Stimulated activated CD4-positive, alpha-beta T cell treated with anti-CD3 and anti-CD28 coated beads, Interleukin-1b, Interleukin-23, amount 100 ng/mL, for 48 hours (primary cell): ENCODE data around the gene ASH1L.
A peak's percentile ranks its signal among the peaks of the same experiment; 100 is the strongest.

Source experiments
- DNase-seq: peaks from one replicate; pipeline ENCODE4 v3.0.0-alpha.2; 2020

The ASH1L gene

DNA sequence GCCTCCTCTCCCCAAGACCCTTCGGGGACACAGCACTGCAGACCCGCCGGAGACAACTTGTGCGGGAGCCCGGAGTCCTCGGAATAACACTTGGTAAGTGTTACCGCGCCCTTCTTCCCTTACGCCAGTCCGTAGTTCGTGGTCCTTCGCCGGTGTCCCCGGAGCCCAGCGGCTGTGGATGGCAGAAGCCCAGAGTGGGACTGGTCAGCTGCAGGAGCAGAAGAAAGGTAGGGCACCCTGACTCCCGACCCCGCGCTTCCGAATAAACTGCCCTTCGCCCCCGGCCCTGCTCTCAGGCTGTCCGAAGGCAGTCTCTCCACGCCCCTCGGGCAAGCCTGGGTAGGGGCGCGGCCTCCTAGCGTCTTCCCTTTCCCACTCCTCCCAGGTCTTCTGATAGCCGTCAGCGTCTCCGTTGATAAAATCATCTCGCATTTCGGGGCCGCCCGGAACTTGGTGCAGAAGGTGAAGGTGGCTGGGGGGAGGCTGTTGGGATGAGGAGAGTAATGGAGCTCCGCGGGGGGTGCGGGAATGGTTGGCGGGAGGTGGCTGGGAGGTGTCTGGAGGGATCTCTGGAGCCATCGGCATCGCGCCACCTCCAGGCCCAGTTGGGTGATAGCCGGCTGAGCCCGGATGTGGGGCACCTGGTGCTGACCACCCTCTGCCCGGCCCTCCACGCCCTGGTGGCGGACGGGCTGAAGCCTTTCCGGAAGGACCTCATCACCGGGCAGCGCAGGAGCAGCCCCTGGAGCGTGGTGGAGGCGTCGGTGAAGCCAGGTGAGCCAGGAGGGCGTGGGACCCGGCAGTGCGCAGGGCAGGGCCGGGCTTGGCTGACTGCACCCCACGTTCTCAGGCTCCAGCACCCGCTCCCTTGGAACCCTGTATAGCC lies 237.6 kb downstream of the ASH1L start:
- DNase-seq, result peak; percentile 6

DNA sequence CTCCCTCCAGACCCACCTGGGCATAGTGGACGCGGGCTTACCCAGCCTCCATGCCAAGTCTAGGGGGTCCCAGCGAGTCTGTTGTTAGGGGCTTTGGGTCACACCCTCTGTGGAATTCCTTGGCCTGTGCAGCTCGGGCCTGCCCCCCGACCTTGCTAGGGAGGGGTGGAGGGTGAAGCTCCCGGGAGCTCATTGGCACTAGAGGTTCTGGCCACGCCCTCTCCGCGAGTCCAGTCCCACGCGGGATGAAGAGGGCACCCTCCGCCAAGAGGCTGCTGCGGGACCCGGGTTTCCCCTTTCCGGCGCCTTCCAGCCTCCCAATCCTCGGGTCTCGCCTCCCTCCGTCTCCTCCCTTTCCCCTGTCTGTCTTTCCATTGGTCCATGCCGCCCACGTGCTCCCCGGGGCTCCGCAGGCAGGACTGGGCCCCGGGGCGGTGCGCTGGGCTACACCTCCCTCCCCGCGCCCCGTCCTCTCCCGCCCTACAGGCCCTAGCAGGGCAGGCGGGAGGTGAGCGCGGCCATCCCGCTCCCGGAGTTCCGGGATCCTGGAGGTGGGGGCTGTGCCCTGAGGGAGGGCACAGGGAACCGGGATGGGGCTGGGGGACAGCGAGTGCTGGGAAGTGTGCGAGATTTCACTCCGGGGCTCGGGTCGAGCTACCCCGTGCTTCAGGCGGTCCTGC lies 238.4 kb downstream of the ASH1L start:
- DNase-seq, result peak; percentile 93

GRCh38 chr1:155323729-155324036 lies 238.9 kb downstream of the ASH1L start:
- DNase-seq, result peak; percentile 81

- DNase-seq, result peak; percentile 82
These were observed 239.5 kb downstream of the ASH1L start for GRCh38 chr1:155322953-155323728.

- DNase-seq, result peak; percentile 13
These were observed 240.0 kb downstream of the ASH1L start for GRCh38 chr1:155322571-155322952.

DNA sequence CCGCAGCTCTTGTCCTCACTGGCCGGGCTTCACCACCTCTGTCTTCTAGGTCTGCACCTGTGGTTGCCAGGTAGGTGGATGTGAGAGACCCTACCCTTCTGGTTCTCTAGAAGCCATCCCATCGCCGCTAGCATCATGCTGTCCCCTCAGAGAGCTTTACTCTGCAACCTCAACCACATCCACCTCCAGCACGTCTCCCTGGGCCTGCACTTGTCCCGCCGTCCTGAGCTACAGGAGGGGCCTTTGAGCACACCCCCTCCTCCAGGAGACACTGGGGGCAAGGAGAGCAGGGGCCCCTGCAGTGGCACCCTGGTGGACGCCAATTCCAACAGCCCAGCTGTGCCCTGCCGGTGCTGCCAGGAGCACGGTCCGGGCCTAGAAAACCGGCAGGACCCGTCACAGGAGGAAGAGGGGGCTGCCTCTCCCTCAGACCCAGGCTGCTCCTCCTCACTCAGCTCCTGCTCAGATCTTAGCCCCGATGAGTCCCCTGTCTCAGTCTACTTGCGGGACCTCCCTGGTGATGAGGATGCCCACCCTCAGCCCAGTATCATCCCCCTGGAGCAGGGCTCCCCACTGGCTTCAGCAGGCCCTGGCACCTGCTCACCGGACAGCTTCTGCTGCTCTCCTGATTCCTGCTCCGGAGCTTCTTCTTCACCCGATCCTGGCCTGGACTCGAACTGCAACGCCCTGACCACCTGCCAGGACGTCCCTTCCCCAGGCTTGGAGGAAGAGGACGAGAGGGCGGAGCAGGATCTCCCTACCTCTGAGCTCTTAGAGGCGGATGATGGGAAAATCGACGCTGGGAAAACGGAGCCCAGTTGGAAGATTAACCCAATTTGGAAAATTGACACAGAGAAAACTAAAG lies 240.7 kb downstream of the ASH1L start:
- no peak for DNase-seq

DNA sequence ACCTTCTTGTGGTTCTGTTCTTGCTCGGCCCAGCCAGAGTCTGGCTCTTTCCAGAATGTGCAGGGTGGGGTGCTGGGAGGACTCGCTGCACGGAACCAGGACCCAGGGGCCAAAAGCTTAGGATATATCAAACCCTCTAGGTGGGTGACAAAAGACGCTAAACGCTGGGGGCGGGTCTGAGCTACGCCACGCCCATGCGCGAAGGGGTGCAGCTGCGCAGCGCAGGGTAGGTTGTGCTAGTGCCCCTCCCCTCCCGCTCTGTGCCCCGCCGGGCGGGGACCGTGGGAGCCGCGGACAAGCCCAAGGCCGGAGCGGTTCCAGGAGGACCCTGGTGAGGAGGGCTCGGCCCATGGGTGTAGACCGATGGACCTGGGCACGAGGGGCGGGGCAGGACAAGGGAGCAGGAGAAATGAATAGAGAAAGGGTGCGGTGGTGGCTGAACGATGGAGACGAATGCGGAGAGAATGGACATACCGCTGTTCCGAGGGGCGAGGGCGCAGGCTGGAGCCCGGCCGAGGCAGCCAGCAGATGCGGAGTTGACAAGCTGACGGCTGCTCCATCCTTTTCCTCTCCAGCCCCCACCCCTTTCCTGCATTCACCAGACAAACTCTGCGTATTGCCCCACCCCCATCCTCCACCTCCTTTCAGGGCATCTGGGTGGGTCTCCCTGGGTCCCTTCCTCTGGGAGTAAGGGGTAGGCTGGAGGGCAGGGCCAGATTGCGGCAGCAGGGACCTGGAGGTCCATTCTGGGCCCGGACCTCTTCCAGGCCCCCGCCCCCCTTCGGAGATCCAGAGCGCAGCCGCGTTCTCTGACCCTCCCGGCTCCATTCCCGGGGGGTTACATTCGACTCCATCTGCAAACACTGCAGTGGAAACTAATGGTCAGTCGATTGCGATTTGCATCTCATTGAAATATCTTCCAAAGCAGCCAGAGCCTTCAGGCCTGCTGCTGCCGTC lies 241.7 kb downstream of the ASH1L start, which contains the start of gene RUSC1:
TSS of gene RUSC1 (plus strand) at position 234 of the 957 bp plus-strand sequence. CDS start 880 bp downstream, outside the sequence.
- DNase-seq, result peak; percentile 73

DNA sequence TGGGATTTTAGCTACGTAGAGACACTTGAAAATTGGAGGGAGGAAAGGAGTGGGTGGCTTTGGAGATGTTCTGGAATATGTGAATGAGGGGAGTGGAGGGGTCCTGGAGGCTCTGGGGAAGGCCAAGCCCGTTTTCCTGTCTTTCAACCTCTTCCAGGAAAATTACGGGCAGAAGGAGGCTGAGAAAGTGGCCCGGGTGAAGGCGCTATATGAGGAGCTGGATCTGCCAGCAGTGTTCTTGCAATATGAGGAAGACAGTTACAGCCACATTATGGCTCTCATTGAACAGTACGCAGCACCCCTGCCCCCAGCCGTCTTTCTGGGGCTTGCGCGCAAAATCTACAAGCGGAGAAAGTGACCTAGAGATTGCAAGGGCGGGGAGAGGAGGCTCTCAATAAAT lies 242.4 kb downstream of the ASH1L start:
- DNase-seq, result no peak

- DNase-seq, result no peak
These were observed 243.1 kb downstream of the ASH1L start for GRCh38 chr1:155319536-155319935.

GRCh38 chr1:155318082-155318481 lies 244.5 kb downstream of the ASH1L start:
- no peak for DNase-seq

DNA sequence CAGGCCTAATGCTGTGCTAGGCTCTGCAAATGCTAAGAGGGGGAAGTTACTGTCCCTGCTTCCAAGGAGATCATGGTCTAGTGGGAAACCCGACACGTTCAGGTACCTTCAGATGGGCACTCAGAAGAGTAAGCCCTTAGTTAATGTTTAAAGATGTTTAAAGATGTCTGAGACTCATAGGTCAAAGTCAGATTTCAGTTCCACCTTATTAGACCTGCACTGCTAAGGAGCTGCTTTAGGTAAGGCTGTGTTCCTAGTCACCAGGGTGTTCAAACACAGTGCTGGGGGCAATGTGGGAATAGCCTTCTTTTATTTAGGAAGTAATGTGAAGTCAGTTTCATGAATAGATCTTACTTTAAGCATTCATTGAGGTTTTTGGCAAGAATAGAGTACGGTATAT lies 245.7 kb downstream of the ASH1L start:
- no peak for DNase-seq

DNA sequence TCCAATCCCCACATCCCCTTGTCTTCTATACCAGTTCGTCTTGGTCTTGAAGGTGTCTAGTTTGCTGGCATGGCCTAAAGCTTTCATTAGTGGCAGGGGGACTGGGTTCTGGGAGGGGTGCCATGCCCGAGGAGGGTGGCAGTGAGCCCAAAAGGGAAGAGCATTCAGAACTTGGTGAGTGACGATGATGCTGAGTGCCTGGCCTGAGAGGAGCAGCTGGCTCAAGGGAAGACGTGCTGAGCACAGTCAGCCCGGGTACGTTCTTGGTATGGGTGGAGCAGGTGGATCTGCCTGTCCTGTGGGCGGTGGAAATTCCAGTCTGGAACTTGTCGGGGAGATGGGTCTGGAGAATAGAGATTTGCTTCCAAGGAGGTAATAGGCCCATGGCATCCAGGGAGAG lies 249.3 kb downstream of the ASH1L start:
- DNase-seq, result no peak

- peak; percentile 4 for DNase-seq
These were observed 253.1 kb downstream of the ASH1L start for GRCh38 chr1:155309423-155310021.

DNA sequence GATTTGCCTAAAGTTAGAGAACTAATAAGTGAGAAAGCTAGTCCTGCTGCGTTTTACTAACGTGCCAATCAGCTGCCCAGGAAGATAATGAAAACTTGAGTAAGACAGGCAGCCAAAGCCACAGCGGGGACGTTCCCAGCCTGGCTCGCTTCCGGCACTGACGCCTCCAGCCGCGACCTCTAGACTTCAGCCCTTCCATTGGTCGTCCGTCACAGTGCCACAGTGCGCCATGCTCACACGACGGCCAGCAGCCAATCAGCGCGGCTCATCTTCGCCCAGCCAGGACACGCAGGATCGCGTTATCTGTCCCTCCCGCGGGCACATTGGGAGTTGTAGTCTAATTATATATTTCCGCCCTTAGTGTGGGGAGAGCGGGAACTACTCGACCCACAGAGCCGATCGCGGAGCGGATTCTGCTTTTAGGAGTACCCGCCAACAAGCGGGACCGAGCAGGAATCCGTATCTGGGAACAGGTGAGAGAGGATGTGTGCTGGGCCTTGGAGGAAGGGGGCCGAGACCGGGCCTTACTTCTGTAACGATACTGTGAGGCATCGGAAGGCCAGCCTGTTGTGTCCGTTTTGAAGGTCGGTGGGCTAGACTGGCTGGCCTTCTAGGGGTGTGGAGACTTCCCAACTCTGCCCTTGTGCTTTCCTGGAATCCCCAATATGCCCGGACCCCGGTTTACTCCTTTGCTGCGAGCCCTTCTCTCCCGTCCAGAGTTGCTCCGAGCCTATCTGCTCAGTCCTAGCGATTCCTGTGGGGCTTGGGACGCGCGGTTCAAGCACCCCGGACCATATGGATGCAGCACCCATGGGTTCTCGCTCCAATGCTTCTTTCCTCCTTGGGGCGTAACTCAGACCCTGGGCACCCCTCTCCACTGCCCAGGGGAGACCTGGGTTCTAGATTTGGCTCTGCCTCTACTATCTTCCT lies 253.8 kb downstream of the ASH1L start, which contains the start of gene FDPS:
TSS of gene FDPS (plus strand) at position 374 of the 930 bp plus-strand sequence. CDS start 924 bp downstream, outside the sequence.
- peak; percentile 99 for DNase-seq

DNA sequence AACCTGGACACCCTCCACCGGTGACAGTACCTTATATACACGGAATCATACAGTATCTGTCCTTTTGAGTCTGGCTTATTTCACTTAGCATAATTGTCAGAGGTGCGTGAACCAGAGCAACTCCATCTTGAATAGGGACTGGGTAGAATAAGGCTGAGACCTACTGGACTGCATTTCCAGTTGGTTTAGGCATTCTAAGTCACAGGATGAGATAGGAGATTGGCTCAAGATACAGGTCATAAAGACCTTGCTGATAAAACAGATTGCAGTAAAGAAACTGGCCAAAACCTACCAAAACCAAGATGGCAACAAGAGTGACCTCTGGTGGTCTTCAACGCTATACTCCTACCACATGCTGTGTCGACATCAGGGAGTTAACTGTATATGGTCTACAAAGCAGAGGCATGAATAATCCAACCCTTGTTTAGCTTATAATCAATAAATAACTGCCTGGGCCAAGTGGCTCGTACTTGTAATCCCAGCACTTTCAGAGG lies 255.3 kb downstream of the ASH1L start:
- DNase-seq, result no peak

DNA sequence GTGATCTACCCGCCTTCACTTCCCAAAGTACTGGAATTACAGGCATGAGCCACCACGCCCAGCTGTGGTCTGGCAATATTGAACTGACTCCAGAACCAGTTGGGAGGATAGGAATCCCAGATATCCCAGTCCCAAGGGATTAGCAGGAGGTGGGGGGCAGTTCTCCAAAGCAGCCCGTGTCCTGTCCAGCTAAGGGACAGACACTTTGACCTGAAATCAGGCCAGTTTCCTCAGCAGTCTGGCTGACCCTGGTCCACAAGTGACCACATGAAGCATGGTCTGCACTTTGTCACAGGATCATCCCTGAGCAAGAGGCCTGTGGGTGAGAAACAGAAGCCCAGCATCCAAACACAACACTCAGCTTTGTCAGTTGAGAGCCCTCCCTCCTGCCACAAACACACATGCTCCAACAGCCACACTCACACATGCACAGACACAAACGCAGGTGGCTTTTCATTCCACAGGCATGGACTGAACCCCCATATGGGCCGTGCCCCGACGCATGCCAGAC lies 256.7 kb downstream of the ASH1L start:
- DNase-seq, result no peak

- no peak for DNase-seq
These were observed 258.0 kb downstream of the ASH1L start for GRCh38 chr1:155304558-155305063.

DNA sequence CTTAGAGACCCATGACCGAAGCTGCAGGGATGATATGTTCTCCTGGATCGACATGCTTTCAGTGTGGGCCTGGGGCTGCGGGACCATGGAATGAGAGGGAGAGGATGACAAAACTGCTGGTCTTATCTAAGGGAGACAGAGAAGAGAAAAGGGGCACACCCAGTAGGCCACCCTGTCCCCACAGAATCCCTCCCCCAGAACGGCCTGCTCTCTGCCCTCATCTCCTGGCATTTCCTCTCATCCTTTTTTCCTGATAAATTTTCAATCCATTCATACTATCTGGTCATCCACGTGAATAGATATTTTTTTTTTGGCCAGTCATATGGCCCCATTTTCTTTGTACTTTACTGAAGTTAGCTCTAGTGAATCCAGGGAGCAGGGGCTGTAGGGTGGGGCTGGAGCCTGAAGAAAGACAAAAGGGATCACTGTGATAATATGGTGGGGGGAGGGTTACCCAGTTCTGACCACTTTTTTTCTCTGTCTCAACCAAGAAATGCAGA lies 261.2 kb downstream of the ASH1L start, which contains the start of gene PKLR:
TSS of gene PKLR (minus strand) at position 97 of the 500 bp plus-strand sequence. CDS start at position 54, 43 bp downstream.
- no peak for DNase-seq
